Measurements from ENCODE around the gene CFAP44. TPM values are rescaled to one million over a fixed set of nuclear protein-coding genes. Genes with fewer than 3 reads are reported as not detected.

Gene CFAP44
- polyA plus RNA-seq, 1 donor (not counting 4 experiments of a cell fraction or from before 2014, with no cell fraction given) = 1.8 TPM

DNA sequence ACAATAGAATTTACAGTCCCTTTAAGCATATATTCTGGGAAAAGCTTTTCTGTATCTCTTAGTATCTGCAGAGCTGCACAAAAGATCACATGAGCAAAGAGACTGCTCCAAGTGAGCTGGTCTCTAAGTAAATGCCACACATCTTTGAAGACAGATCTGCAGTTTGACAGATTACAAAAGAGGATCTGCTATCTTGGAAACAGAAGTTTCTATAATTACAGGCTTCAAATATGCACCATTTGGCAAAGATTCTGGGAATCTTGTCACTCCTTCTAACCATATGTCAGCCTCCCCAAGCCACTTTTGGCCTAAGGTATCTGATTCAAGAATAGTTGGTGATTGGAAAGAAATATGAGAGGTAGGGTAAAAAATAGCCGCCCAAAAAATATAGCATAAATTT is 9.6 kb upstream of the CFAP44 start:
- no peak for TF ChIP-seq EZH2 (IDR thresholded peaks at IDR 0.05; ENCODE audit: low read length)
- TF ChIP-seq, protein P1, sequence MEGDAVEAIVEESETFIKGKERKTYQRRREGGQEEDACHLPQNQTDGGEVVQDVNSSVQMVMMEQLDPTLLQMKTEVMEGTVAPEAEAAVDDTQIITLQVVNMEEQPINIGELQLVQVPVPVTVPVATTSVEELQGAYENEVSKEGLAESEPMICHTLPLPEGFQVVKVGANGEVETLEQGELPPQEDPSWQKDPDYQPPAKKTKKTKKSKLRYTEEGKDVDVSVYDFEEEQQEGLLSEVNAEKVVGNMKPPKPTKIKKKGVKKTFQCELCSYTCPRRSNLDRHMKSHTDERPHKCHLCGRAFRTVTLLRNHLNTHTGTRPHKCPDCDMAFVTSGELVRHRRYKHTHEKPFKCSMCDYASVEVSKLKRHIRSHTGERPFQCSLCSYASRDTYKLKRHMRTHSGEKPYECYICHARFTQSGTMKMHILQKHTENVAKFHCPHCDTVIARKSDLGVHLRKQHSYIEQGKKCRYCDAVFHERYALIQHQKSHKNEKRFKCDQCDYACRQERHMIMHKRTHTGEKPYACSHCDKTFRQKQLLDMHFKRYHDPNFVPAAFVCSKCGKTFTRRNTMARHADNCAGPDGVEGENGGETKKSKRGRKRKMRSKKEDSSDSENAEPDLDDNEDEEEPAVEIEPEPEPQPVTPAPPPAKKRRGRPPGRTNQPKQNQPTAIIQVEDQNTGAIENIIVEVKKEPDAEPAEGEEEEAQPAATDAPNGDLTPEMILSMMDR (optimal IDR thresholded peaks at IDR 0.05 in 1 of 3, IDR thresholded peaks at IDR 0.05 in 1 of 3, conservative IDR thresholded peaks at IDR 0.05 in 1 of 3; ENCODE audit: extremely low read depth in 1 of 3, insufficient read depth in 2 of 3, low read length in 3 of 3) = no peak
- H3K4me2 ChIP-seq (ENCODE audit: control insufficient read depth, extremely low read depth, insufficient read depth, low read depth, low read length) = no peak overlapping the region
- no peak overlapping the region for H3K9ac ChIP-seq (ENCODE audit: control insufficient read depth, extremely low read depth, insufficient read depth, low read length)
- dilution Hi-C loops (cut with MboI; ENCODE audit: extremely low pct_ligation_motif_present, low sequenced_read_pairs) = no loop called here
- H3K4me3 ChIP-seq (ENCODE audit: control insufficient read depth in 2 of 3, extremely low read depth in 1 of 3, insufficient read depth in 2 of 3, low read depth in 1 of 3, low read length in 3 of 3) = no peak overlapping the region
- no peaks in the 10 kb centered on the region for H3K9me3 ChIP-seq (ENCODE audit: control insufficient read depth, low read depth, low read length)
- no peaks in the 10 kb centered on the region for H3K4me1 ChIP-seq (ENCODE audit: control insufficient read depth, extremely low read depth, insufficient read depth, low read length)
- H3K79me2 ChIP-seq (ENCODE audit: control insufficient read depth, insufficient read depth, low read length) = no peaks in the 10 kb centered on the region
- no peaks in the 10 kb centered on the region for H3K9me1 ChIP-seq (ENCODE audit: control insufficient read depth, extremely low read depth, insufficient read depth, low read length)
- H3K27me3 ChIP-seq (ENCODE audit: control insufficient read depth, extremely low read depth, insufficient read depth, low read length) = no peaks in the 10 kb centered on the region
- FAIRE-seq (no peak), DNase-seq (ENCODE audit: low read depth, low spot score) (no peak)
- no peaks in the 10 kb centered on the region for H3K36me3 ChIP-seq (ENCODE audit: control insufficient read depth in 2 of 2, extremely low read depth in 1 of 2, insufficient read depth in 2 of 2, low read length in 2 of 2)
- no peaks in the 10 kb centered on the region for H4K20me1 ChIP-seq (ENCODE audit: control insufficient read depth, extremely low read depth, insufficient read depth, low read length)
- no peak overlapping the region for H2AFZ ChIP-seq (ENCODE audit: control insufficient read depth, low read length)
- H3K27ac ChIP-seq (ENCODE audit: control insufficient read depth, insufficient read depth, low read length) = no peak overlapping the region

DNA sequence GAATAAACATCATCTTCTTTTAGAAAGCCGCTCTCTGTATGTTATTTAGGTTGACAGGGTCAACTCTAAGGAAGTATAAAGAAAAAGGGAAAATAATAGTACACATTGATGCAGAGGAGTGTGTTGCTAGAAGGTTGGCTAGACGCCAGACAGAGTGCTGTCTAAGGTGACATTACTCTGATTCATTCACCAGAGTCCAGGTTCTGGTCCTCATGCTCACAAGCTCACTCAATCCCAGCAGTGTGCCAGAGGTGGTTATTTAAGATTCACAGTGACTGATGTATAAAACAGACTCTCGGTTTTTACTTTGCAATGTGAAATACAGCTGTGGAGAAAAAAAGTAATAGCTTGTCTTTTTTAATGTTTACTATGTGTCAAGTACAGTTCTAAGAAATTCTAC is 1.7 kb downstream of the CFAP44 start:
- H4K20me1 ChIP-seq (ENCODE audit: control insufficient read depth, extremely low read depth, insufficient read depth, low read length) = no peaks in the 10 kb centered on the region
- no peak for DNase-seq (ENCODE audit: low read depth, low spot score)
- no peaks in the 10 kb centered on the region for H3K27me3 ChIP-seq (ENCODE audit: control insufficient read depth, extremely low read depth, insufficient read depth, low read length)
- H3K9me1 ChIP-seq (ENCODE audit: control insufficient read depth, extremely low read depth, insufficient read depth, low read length) = no peaks in the 10 kb centered on the region
- H3K4me2 ChIP-seq (ENCODE audit: control insufficient read depth, extremely low read depth, insufficient read depth, low read depth, low read length) = no peak overlapping the region
- no peak overlapping the region for H3K27ac ChIP-seq (ENCODE audit: control insufficient read depth, insufficient read depth, low read length)
- no peaks in the 10 kb centered on the region for H3K9me3 ChIP-seq (ENCODE audit: control insufficient read depth, low read depth, low read length)
- no peak overlapping the region for H3K4me3 ChIP-seq (ENCODE audit: control insufficient read depth in 2 of 3, extremely low read depth in 1 of 3, insufficient read depth in 2 of 3, low read depth in 1 of 3, low read length in 3 of 3)
- dilution Hi-C loops (cut with MboI; ENCODE audit: extremely low pct_ligation_motif_present, low sequenced_read_pairs) = no loop called here
- no peak overlapping the region for H2AFZ ChIP-seq (ENCODE audit: control insufficient read depth, low read length)
- H3K79me2 ChIP-seq (ENCODE audit: control insufficient read depth, insufficient read depth, low read length) = no peaks in the 10 kb centered on the region
- no peak overlapping the region for H3K9ac ChIP-seq (ENCODE audit: control insufficient read depth, extremely low read depth, insufficient read depth, low read length)
- no peaks in the 10 kb centered on the region for H3K36me3 ChIP-seq (ENCODE audit: control insufficient read depth in 2 of 2, extremely low read depth in 1 of 2, insufficient read depth in 2 of 2, low read length in 2 of 2)
- no peak for FAIRE-seq
- H3K4me1 ChIP-seq (ENCODE audit: control insufficient read depth, extremely low read depth, insufficient read depth, low read length) = peaks cover 3% of the 10 kb centered on the region
- TF ChIP-seq, protein P1 (optimal IDR thresholded peaks at IDR 0.05 in 1 of 3, IDR thresholded peaks at IDR 0.05 in 1 of 3, conservative IDR thresholded peaks at IDR 0.05 in 1 of 3; ENCODE audit: extremely low read depth in 1 of 3, insufficient read depth in 2 of 3, low read length in 3 of 3) = no peak
- no peak for TF ChIP-seq EZH2 (IDR thresholded peaks at IDR 0.05; ENCODE audit: low read length)
